Measurements from ENCODE around the gene PHF3.

PHF3 gene

GRCh38 chr6:63635588-63636517 lies at the start of gene PHF3:
TSS of gene PHF3 (plus strand) at chr6:63635802. CDS start at chr6:63646552, 10,750 bp downstream.
- DNase-seq (ENCODE audit: low spot score): peak; percentile 88
- Histone ChIP-seq H3K27ac (peak within 1 kb of the TSS; percentile 95 to 100), H3K4me3 (peak within 1 kb of the TSS; percentile 96)
- no peak for TF ChIP-seq CTCF (IDR thresholded peaks at IDR 0.05)

GRCh38 chr6:63589952-63590411 lies 45.6 kb upstream of the PHF3 start:
- TF ChIP-seq CTCF (IDR thresholded peaks at IDR 0.05): no peak
- DNase-seq (ENCODE audit: low spot score): no peak
- Histone ChIP-seq H3K4me3 (no peak overlapping the region), H3K27ac (no peak overlapping the region)

- H3K27ac ChIP-seq: no peak overlapping the region
- no peak for TF ChIP-seq CTCF (IDR thresholded peaks at IDR 0.05)
- DNase-seq (ENCODE audit: low spot score): no peak
- no peak overlapping the region for H3K4me3 ChIP-seq
Measured at GRCh38 chr6:63592886-63593285, 42.7 kb upstream of the PHF3 start.

GRCh38 chr6:63597141-63598048 lies 38.2 kb upstream of the PHF3 start:
- peak overlapping the region; percentile 69 for H3K4me3 ChIP-seq
- no peak overlapping the region for H3K27ac ChIP-seq
- TF ChIP-seq CTCF (IDR thresholded peaks at IDR 0.05): no peak
- DNase-seq (ENCODE audit: low spot score): no peak

GRCh38 chr6:63598049-63599036 lies 37.3 kb upstream of the PHF3 start:
- peak; percentile 79 for DNase-seq (ENCODE audit: low spot score)
- peak; percentile 79 for TF ChIP-seq CTCF (IDR thresholded peaks at IDR 0.05)
- Histone ChIP-seq H3K27ac (no peak overlapping the region), H3K4me3 (peak overlapping the region; percentile 69)

- no peak for DNase-seq (ENCODE audit: low spot score)
- Histone ChIP-seq H3K4me3 (no peak overlapping the region), H3K27ac (no peak overlapping the region)
- no peak for TF ChIP-seq CTCF (IDR thresholded peaks at IDR 0.05)
Measured at GRCh38 chr6:63599243-63599642, 36.4 kb upstream of the PHF3 start.

All from coronary artery (tissue), 2 donors.